ENCODE results near the gene HHIPL1.
"Not testable (repeated sequence)": the region's sequence is repeated elsewhere in the genome, so short reads cannot be mapped to it uniquely, and the experiment has no call there.

Gene HHIPL1

GRCh38 chr14:99637624-99638023 lies 7.3 kb upstream of the HHIPL1 start:
- DNase-seq: no peak

DNA sequence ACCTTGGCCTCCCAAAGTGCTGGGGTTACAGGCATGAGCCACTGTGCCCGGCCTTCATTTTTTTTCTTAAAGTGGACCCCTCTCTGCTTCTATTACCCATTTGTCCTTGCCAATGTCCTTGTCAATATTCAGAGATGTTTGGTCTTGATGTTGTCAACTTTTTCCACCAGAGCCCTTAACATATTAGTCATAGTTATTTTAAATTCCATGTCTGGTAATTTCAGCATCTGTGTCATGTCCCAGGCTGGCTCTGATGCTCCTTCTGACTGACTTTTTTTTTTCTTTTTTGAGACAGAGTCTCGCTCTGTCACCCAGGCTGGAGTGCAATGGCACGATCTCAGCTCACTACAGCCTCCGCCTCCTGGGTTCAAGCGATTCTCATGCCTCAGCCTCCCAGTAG lies 2.2 kb upstream of the HHIPL1 start:
- not testable (repeated sequence) for DNase-seq

DNA sequence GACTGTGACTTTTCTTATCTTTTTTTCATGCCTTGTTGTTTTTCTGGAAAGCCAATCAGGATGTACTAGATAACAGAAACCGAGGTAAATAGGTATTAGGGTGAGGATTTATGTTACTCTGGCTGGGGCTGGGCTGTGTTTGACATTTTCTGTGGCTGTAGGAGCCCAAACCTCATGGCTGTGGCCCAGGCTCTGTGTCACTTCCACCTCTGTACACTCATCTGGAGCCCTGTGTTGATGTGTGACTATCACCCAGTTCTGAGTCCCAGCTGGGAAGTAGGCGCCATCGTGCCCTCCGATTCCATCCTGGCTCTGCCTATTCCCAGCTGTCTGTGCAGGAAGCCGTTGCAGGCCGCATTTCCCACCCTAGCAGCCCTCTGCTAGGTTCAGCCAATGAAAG lies 1.6 kb upstream of the HHIPL1 start:
- DNase-seq: no peak

GRCh38 chr14:99644035-99644587 lies 818 bp upstream of the HHIPL1 start:
- DNase-seq: no peak

DNA sequence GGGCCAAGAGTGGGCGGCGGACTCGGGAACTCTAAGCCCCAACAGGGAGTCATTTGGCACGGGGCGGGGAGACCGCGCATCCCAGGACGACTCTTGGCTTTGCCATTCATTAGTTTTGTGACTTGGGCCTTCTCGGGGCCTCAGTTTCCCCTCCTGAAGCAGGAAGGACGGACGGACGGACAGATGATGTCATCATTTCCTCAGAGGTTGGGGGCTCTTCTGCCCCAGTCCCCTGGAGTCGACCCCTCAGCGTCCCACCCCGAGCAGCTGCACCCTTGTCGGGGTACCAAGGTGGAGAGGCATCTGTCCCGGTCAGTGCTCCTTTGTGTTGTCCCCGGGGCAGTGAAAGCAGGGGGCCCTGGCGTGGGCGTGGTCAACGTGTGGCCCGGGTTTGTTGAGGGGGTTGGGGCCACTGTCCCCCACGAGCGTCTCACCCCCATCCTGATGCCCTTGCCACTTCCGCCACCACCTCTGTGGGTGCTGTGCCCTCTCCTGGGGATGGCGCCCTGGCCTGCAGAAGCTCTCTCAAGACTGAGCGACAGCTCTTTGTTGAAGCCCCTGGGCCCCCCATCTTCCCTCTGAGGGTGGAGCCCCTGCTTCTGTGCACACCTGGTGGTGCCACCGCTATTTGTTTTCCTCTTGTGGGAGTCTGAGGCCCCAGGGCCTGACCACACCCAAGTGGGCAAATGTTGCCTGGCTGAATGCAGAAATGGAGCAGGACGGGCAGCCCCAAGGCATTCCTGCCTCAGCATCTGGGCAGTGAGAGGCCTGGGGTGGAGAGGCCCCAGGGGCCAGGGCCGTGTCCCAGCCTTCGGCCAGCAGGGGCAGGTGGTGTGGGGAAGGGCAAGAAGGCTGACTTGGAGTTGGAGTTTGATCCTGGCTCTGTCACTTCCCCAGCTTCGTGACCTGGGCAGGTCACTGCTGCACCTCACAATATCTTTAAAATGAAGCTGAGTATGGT lies 896 bp downstream of the HHIPL1 start:
- no peak for DNase-seq

GRCh38 chr14:99647411-99647810 lies 2.5 kb downstream of the HHIPL1 start:
- no peak for DNase-seq

GRCh38 chr14:99648027-99648784 lies 3.3 kb downstream of the HHIPL1 start:
- DNase-seq: no peak

DNA sequence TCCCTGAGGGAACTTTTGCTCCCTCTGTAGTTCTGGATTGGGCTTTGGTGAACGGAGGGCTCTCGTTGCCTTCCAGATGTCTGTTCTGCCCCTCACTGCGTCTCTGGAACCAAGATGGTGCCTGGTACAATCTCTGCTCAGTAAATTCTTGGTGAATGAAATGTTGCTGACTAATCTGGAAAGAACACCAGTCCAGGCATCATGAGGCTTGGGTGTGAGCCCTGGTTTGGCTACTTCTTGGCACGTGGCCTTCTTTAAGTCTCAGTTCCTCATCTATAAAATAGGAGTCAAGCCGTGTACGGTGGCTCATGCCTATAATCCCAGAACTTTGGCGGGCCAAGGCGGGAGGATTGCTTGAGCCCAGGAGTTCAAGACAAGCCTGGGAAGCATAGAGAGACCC lies 4.3 kb downstream of the HHIPL1 start:
- DNase-seq: no peak

GRCh38 chr14:99649643-99650042 lies 4.7 kb downstream of the HHIPL1 start:
- DNase-seq: no peak

DNA sequence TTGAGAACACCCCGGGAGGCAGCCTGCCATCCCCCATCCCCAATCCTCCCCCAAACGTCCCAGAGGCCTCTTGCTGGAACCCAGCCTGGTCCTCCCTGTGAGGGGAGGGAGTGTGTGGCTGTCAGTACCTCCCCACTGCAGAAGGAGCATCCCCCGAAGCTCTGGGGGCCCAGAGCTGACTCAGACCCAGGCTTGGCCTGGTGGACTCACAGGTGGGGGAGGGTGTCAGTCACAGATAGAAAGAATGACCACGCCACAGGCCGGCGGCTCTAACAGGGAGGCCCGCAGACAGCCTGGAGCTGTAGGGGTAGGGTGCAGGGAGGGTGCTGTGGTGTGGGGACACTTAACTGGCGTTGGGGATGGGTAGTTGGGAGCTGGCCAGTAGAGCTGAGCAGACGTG lies 5.3 kb downstream of the HHIPL1 start:
- DNase-seq: no peak

GRCh38 chr14:99651953-99652746 lies 7.2 kb downstream of the HHIPL1 start:
- no peak for DNase-seq

GRCh38 chr14:99654235-99654985 lies 9.5 kb downstream of the HHIPL1 start:
- DNase-seq: no peak

DNA sequence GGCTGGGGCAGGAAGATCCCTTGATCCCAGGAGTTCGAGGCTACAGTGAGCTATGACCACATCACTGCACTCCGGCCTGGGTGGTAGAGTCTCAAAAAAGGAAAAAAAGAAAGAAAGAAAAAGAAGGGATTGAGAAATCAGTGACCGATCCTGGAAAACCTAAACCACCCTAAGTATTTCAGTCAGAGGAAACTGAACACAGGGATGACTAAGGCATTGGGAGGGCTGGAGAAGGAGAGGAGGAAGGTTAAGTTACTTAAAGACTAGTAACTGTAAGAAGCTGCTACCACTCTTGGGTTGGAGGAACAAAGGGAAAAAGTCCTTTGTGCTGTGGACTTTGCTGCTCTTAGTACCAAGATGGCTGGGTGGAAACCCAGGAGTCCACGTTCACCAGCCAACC lies 10.6 kb downstream of the HHIPL1 start:
- DNase-seq: no peak

DNA sequence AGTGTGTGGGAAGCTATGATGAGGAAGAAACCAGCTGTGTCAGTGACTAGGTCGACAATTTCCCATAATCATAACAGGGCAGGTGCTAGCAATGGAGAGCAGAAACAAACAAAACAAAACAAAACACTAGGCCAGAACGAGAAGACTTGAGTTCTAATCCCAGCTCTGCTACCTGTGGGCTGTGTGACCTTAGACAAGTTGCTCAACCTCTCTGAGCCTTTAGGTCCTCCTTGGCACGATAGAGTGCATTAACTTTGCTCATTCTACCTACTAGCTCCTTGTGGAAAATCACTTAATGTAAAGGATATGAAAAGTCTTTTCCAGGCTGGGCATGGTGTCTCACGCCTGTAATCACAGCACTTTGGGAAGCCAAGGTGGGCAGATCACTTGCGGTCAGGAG lies 11.2 kb downstream of the HHIPL1 start:
- no peak for DNase-seq

DNA sequence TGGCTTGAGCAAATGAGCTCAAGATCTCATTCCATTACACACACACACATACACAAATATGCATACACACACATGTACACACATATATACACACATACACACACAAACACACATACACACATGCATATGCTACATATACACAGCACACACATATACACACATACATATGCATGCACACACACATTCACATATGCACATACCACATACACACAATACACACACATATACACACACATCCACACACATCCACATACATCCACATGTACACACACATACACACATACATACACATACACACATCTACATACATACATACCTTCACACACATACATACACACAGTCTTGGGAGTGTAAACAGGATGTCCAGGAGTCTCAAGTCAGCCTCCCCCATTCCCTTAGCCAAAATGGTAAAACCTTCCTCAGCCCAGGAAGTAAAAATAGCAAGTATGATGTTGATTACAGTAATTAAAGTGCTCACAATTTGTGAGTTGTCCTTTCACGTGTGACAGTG lies 12.8 kb downstream of the HHIPL1 start:
- no peak for DNase-seq

GRCh38 chr14:99658218-99658845 lies 13.4 kb downstream of the HHIPL1 start:
- DNase-seq: no peak

DNA sequence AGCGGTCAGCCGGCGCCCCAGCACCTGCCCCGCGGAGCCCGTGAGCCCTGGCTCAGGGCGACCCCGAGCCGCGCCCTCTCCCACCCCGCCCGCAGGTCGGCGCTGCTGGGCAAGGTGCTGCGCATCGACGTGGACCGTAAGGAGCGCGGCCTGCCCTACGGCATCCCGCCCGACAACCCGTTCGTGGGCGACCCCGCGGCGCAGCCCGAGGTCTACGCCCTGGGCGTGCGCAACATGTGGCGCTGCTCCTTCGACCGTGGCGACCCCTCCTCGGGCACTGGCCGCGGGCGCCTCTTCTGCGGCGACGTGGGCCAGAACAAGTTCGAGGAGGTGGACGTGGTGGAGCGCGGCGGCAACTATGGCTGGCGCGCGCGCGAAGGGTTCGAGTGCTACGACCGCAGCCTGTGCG lies 14.4 kb downstream of the HHIPL1 start:
- DNase-seq: no peak

DNA sequence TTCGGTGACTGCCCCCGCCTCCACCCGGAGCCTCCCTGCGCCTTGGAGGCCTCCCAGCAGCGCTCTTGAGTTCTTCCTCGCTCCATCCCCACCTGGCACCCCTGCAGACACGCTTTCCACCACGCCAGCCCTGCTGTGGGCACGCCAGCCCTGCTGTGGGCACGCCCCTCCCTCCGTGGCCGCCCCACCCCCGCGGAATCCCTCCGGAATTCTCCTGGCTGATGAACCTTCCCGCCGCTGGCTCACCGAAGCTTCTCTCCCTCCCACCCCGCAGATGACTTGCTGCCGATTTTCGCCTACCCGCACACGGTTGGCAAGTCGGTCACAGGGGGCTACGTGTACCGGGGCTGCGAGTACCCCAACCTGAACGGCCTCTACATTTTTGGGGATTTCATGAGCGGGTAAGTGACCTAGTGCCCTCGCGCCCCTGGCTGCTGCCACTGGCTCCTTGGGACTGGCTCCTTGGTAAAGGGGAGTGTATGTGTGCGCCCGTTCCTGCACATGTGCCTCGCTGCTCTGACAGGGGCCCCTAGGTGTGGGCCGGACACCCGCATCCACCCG lies 15.2 kb downstream of the HHIPL1 start:
- no peak for DNase-seq

DNA sequence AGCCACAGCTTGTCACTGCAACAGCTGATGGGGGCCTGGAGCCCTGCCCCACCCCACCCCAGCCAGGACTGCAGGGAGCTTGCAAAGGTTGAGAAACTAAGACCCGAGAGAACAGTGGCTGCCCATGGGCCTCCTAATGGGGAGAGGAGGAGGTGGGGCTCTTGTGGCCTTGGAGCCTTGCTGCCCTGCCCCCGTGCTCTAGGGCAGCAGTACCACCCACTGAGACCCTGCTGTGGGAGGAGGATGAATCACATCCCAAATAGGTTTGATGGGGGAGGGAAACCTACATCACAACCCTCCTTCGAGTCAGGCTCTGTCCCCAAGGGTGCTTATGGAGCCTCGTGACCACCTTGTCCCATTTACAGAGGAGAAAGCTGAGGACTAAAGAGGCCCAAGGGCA lies 15.9 kb downstream of the HHIPL1 start:
- no peak for DNase-seq

DNA sequence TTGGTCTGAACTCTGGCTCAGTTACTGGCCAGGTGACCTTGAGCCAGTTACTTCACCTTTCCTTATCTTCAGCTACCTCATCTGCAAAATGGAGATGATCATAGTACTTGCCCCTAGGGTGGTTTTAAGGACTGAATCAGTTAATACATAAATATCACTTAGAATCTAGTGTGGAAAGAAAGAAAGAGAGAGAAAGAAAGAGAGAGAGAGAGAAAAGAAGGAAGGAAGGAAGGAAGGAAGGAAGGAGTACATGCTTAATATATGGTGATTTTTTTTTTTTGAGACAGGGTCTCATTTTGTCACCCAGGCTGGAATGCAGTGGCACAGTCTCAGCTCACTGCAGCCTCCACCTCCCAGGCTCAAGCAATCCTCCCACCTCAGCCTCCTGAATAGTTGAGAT lies 16.3 kb downstream of the HHIPL1 start:
- DNase-seq: not testable (repeated sequence)

DNA sequence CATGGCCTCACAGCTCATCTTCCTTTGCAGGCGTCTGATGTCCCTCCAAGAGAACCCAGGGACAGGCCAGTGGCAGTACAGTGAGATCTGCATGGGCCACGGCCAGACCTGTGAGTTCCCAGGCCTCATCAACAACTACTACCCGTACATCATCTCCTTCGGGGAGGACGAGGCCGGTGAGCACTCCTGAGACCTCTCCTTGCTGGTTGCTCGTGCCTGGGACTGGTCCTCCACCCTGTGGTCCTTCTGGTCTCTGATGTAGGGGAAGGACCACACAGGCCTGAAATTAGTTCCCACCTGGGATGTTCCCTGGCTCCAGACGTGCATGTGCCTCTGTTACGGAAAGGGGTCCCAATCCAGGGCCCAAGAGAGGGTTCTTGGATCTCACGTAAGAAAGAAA lies 17.9 kb downstream of the HHIPL1 start:
- no peak for DNase-seq

Measured in NCI-H526 treated with DMSO at 0.1 percent for 48 hours (cell line).